Spinal cord (tissue), 10 donors: Measurements from ENCODE around the gene CALD1. TPM values are rescaled to one million over a fixed set of nuclear protein-coding genes. Genes with fewer than 3 reads are reported as not detected.

Source experiments
- DNase-seq, 6 donors: peaks; one replicate each; pipeline versions ENCODE4 v3.0.0 to v3.0.0-alpha.2; 2013 to 2015; ENCODE audit warnings: low spot score in 6 of 6, low read depth in 4 of 6
- H3K27ac ChIP-seq: one replicate; pipeline ENCODE4 v1.5.1; 2013; ENCODE audit warnings: low read depth, low read length, control low read depth
- H3K27me3 ChIP-seq: one replicate; pipeline ENCODE4 v1.6.1; 2013; ENCODE audit warnings: low read length; ENCODE audit not compliant: control insufficient read depth, insufficient read depth
- H3K36me3 ChIP-seq: one replicate; pipeline ENCODE4 v1.6.1; 2013; ENCODE audit warnings: low read length; ENCODE audit not compliant: control insufficient read depth, insufficient read depth
- H3K4me1 ChIP-seq: one replicate; pipeline ENCODE4 v1.6.1; 2013; ENCODE audit warnings: low read length; ENCODE audit not compliant: control insufficient read depth, insufficient read depth
- H3K4me3 ChIP-seq: one replicate; pipeline ENCODE4 v1.5.1; 2013; ENCODE audit warnings: low read depth, low read length, control low read depth
- H3K9me3 ChIP-seq: one replicate; pipeline ENCODE4 v1.6.1; 2013; ENCODE audit warnings: low read length; ENCODE audit not compliant: control insufficient read depth, insufficient read depth
- WGBS: methylation state at CpG from one replicate; pipeline ENCODE4 v1.1.5; 2013; ENCODE audit warnings: missing lambda C conversion rate; ENCODE audit not compliant: insufficient coverage; 5-methylcytosine and 5-hydroxymethylcytosine counted together
- polyA plus RNA-seq, 2 donors: library from polyadenylated mRNA; unstranded; fragments of 120-200 nt; gene quantifications; one replicate each; pipeline ENCODE4 v1.2.1, GENCODE V29; 2013; ENCODE audit not compliant: insufficient read length in 2 of 2
- total RNA-seq, 2 donors: library from RNA; depleted of rRNA in 1 of 2; stranded (reverse); fragments of 120-200 nt in 1 of 2; fragments of >200 nt in 1 of 2; gene quantifications; one replicate each; pipeline versions ENCODE4 v1.2.3 to v1.2.4, GENCODE V29; 2013 to 2014
- donor health status: healthy.

The CALD1 gene
- total and polyA plus RNA-seq, 4 donors = 77.4 to 162 (median 111) TPM

GRCh38 chr7:134772401-134772800 is 7.0 kb upstream of the CALD1 start:
- DNase-seq = no peak
- no peak overlapping the region for H3K4me3 ChIP-seq
- no CpG with 5 or more reads among the region's 3 CpGs for WGBS

DNA sequence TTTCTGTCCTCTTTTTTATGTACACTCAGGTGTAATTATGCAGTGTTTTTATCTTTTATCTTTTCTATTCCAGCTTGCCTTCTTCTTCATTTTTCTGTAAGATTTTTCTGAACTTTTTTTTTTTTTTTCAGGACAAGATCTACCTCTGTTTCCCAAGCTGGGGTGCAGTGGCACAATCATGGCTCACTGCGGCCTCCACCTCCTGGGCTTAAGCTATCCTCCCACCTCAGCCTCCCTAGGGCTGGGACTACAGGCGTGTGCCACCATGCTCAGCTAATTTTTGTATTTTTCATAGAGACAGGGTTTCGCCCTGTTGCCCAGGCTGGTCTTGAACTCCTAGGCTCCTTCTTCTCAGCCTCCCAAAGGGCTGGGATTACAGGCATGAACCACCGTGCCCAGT is 6.3 kb upstream of the CALD1 start:
- DNase-seq = no peak
- WGBS = no CpG with 5 or more reads among the region's 4 CpGs

More at GRCh38 chr7:134772401-134772800, 7.0 kb upstream of the CALD1 start:
- Histone ChIP-seq H3K9me3 (no peaks in the 10 kb centered on the region), H3K27me3 (no peaks in the 10 kb centered on the region), H3K27ac (no peak overlapping the region), H3K4me1 (no peaks in the 10 kb centered on the region), H3K36me3 (no peaks in the 10 kb centered on the region)

DNA sequence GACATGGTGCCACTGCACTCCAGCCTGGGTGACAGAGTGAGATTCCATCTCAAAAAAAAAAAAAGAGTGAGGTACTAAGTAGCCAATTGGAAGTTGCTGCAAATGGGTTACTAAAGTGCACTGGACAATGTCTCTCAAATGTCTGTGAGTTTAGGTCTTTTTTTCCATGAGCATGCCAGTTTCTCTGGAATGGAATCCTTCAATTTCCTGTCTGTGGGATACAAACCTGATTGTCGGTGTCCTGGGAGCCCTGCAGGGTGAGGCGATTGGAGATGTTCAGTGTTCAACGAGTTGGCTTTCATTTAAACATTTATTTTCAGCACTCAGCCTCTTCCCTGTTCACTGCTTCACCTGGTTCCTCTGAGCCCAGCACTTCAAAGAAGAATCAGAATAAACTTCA is 5.3 kb upstream of the CALD1 start:
- H3K27me3 ChIP-seq = no peaks in the 10 kb centered on the region
- H3K36me3 ChIP-seq = no peaks in the 10 kb centered on the region
- H3K9me3 ChIP-seq = no peaks in the 10 kb centered on the region
- no peak for DNase-seq
- H3K4me3 ChIP-seq = no peak overlapping the region
- WGBS = no CpG with 5 or more reads among the region's 3 CpGs
- H3K27ac ChIP-seq = no peak overlapping the region
- no peaks in the 10 kb centered on the region for H3K4me1 ChIP-seq

More for the DNA sequence above, 6.3 kb upstream of the CALD1 start:
- Histone ChIP-seq H3K9me3 (no peaks in the 10 kb centered on the region), H3K4me1 (no peaks in the 10 kb centered on the region), H3K36me3 (no peaks in the 10 kb centered on the region), H3K27me3 (no peaks in the 10 kb centered on the region), H3K27ac (no peak overlapping the region), H3K4me3 (no peak overlapping the region)

DNA sequence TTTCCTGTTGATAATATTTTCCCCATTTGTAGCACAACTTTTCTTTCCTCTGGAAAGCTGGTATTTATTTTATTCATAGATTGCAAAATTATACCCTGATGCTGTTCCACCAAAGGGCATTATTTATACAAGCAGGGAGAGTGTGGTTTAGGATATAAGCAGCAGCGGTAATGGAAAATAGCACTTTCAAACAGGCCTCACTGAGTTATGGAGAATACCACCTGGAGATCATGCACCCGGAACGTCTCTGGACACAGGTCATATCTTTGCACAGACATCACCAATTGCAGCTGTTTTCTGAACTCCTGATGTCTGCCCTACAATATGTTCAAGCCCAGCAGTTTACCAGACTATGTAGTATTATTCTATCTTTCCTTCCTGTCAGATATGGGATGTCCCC is 2.0 kb upstream of the CALD1 start:
- Histone ChIP-seq H3K27ac (peak overlapping the region; percentile 6), H3K4me1 (peaks cover 4% of the 10 kb centered on the region), H3K9me3 (no peaks in the 10 kb centered on the region), H3K27me3 (no peaks in the 10 kb centered on the region), H3K4me3 (no peak overlapping the region), H3K36me3 (no peaks in the 10 kb centered on the region)
- WGBS = 67% methylated on average over 3 of the region's 3 CpGs
- DNase-seq = peak in 1 of 6 donors; percentile 16

- Histone ChIP-seq H3K36me3 (no peaks in the 10 kb centered on the region), H3K4me3 (no peak overlapping the region), H3K9me3 (no peaks in the 10 kb centered on the region), H3K27ac (peak overlapping the region; percentile 84), H3K4me1 (peaks cover 4% of the 10 kb centered on the region), H3K27me3 (no peaks in the 10 kb centered on the region)
- DNase-seq = no peak
- no CpG with 5 or more reads among the region's 2 CpGs for WGBS
Measured at GRCh38 chr7:134777908-134778580, 1.4 kb upstream of the CALD1 start.

- no peaks in the 10 kb centered on the region for H3K27me3 ChIP-seq
- WGBS = 0% methylated on average over 4 of the region's 4 CpGs
- peaks cover 4% of the 10 kb centered on the region for H3K4me1 ChIP-seq
- no peaks in the 10 kb centered on the region for H3K9me3 ChIP-seq
- no peak for DNase-seq
- no peaks in the 10 kb centered on the region for H3K36me3 ChIP-seq
- peak overlapping the region; percentile 47 for H3K4me3 ChIP-seq
- peak overlapping the region; percentile 84 for H3K27ac ChIP-seq
Measured at GRCh38 chr7:134779741-134780065, 269 bp downstream of the CALD1 start.

- Histone ChIP-seq H3K27ac (peak overlapping the region; percentile 84), H3K4me3 (peak overlapping the region; percentile 47), H3K36me3 (no peaks in the 10 kb centered on the region), H3K4me1 (peaks cover 4% of the 10 kb centered on the region), H3K27me3 (no peaks in the 10 kb centered on the region), H3K9me3 (no peaks in the 10 kb centered on the region)
- 18% methylated on average over 2 of the region's 5 CpGs for WGBS
- peak in 3 of 6 donors; percentile 5 to 14 (median 9) for DNase-seq
Measured at GRCh38 chr7:134780166-134780828, 863 bp downstream of the CALD1 start.

- H3K36me3 ChIP-seq = no peaks in the 10 kb centered on the region
- DNase-seq = no peak
- WGBS = no CpG with 5 or more reads among the region's 2 CpGs
- H3K27me3 ChIP-seq = no peaks in the 10 kb centered on the region
- peaks cover 4% of the 10 kb centered on the region for H3K4me1 ChIP-seq
- H3K27ac ChIP-seq = peak overlapping the region; percentile 84
- peak overlapping the region; percentile 47 for H3K4me3 ChIP-seq
- no peaks in the 10 kb centered on the region for H3K9me3 ChIP-seq
Measured at GRCh38 chr7:134781171-134781570, 1.7 kb downstream of the CALD1 start.

GRCh38 chr7:134782121-134782623 is 2.7 kb downstream of the CALD1 start:
- Histone ChIP-seq H3K4me1 (peaks cover 4% of the 10 kb centered on the region), H3K9me3 (no peaks in the 10 kb centered on the region), H3K4me3 (no peak overlapping the region), H3K27me3 (no peaks in the 10 kb centered on the region), H3K27ac (no peak overlapping the region), H3K36me3 (no peaks in the 10 kb centered on the region)
- 100% methylated on average over 1 of the region's 4 CpGs for WGBS
- DNase-seq = no peak
